OCI-LY7 (cell line): Measurements from ENCODE around the gene EXOG. TPM values are rescaled to one million over a fixed set of nuclear protein-coding genes. Genes with fewer than 3 reads are reported as not detected.

ENCODE experiments used
- BruUV-seq: library from RNA; stranded (reverse); fragments of 400-500 nt; replicated peaks from 2 replicates; lab custom pipeline; 2021; lab: Mats Ljungman, UMichigan
- CTCF ChIA-PET: fragments of 300-600 bp; sonication (Branson Sonifier 250); formaldehyde crosslinking; loops from one replicate; lab custom pipeline; 2022; ENCODE audit warnings: antibody characterized with exemption; ENCODE audit not compliant: unreplicated experiment; lab: Charles Lee
- POLR2A ChIA-PET: fragments of 300-600 bp; sonication (Branson Sonifier 250); formaldehyde crosslinking; loops from one replicate; lab custom pipeline; 2022; ENCODE audit warnings: antibody characterized with exemption; lab: Charles Lee
- DNase-seq: peaks from one replicate; pipeline ENCODE4 v3.0.0-alpha.2; 2015; ENCODE audit warnings: low spot score
- H2AFZ ChIP-seq: fragments of 200-600 bp; sonication (generic), shearing (Covaris generic); 2 replicates; pipeline ENCODE4 v1.6.1; 2014; ENCODE audit warnings: mild to moderate bottlenecking, antibody characterized with exemption, low read length, moderate library complexity
- H3K27ac ChIP-seq: fragments of 200-600 bp; sonication (generic); 2 replicates; pipeline ENCODE4 v1.5.1; 2014; ENCODE audit warnings: mixed run types, low read depth, mild to moderate bottlenecking, moderate library complexity, low read length, inconsistent platforms; ENCODE audit not compliant: poor library complexity, severe bottlenecking
- H3K36me3 ChIP-seq: fragments of 200-600 bp; sonication (generic); 2 replicates; pipeline ENCODE4 v1.6.1; 2014; ENCODE audit warnings: mild to moderate bottlenecking, antibody characterized with exemption, low read length, moderate library complexity, mixed read lengths; ENCODE audit not compliant: insufficient read depth
- H3K4me1 ChIP-seq: fragments of 200-600 bp; sonication (generic); 2 replicates; pipeline ENCODE4 v1.5.1; 2014; ENCODE audit warnings: mild to moderate bottlenecking, low read length; ENCODE audit not compliant: insufficient read depth, poor library complexity, severe bottlenecking
- H3K4me2 ChIP-seq: fragments of 200-600 bp; sonication (generic); 2 replicates; pipeline ENCODE4 v1.6.1; 2014; ENCODE audit warnings: mild to moderate bottlenecking, low read length
- H3K4me3 ChIP-seq: fragments of 200-600 bp; sonication (generic); 2 replicates; pipeline ENCODE4 v1.5.1; 2014; ENCODE audit warnings: mild to moderate bottlenecking, low read depth, low read length; ENCODE audit not compliant: poor library complexity, severe bottlenecking
- H3K79me2 ChIP-seq: fragments of 200-600 bp; sonication (generic); 2 replicates; pipeline ENCODE4 v1.6.1; 2016; ENCODE audit warnings: low read depth, mild to moderate bottlenecking, low read length, moderate library complexity, mixed read lengths; ENCODE audit not compliant: insufficient read depth
- H3K9me2 ChIP-seq: fragments of 200-600 bp; sonication (generic); 2 replicates; pipeline ENCODE4 v1.6.1; 2016; ENCODE audit warnings: mild to moderate bottlenecking, low read length, mixed read lengths; ENCODE audit not compliant: insufficient read depth
- H3K9me3 ChIP-seq: fragments of 200-600 bp; sonication (generic); 2 replicates; pipeline ENCODE4 v1.6.1; 2014; ENCODE audit warnings: mild to moderate bottlenecking, mixed run types, low read length, mixed read lengths
- H4K20me1 ChIP-seq: fragments of 200-600 bp; sonication (generic); 2 replicates; pipeline ENCODE4 v1.6.1; 2014; ENCODE audit warnings: mild to moderate bottlenecking, antibody characterized with exemption, low read length, moderate library complexity, mixed read lengths; ENCODE audit not compliant: insufficient read depth
- CTCF ChIP-seq: fragments of 200-600 bp; sonication (generic); conservative IDR thresholded peaks from 2 replicates; pipeline ENCODE4 v1.5.1; 2014; ENCODE audit warnings: mild to moderate bottlenecking, antibody characterized with exemption, low read length, moderate library complexity, mixed read lengths
- EZH2phosphoT487 ChIP-seq: fragments of 200-600 bp; sonication (generic); IDR thresholded peaks from 2 replicates; pipeline ENCODE4 v1.6.1; 2018; ENCODE audit warnings: low read depth, borderline replicate concordance, mild to moderate bottlenecking, mixed run types, antibody characterized with exemption, low read length, moderate library complexity, mixed read lengths
- intact Hi-C: fragments of 100-400 bp; cut with micrococcal nuclease; formaldehyde crosslinking; loops from one replicate; pipeline ENCODE4 v1.10.0; 2022; ENCODE audit not compliant: unreplicated experiment
- total RNA-seq, 2 experiments: library from RNA; depleted of rRNA in 1 of 2; stranded (reverse); fragments of >200 nt in 1 of 2; shearing (Covaris generic) in 1 of 2; gene quantifications; 2 replicates each; pipeline ENCODE4 v1.2.3, GENCODE V29; 2014 to 2022

EXOG gene
- total RNA-seq, 2 experiments from 2014 or later = 30.7 to 41.2 TPM

DNA sequence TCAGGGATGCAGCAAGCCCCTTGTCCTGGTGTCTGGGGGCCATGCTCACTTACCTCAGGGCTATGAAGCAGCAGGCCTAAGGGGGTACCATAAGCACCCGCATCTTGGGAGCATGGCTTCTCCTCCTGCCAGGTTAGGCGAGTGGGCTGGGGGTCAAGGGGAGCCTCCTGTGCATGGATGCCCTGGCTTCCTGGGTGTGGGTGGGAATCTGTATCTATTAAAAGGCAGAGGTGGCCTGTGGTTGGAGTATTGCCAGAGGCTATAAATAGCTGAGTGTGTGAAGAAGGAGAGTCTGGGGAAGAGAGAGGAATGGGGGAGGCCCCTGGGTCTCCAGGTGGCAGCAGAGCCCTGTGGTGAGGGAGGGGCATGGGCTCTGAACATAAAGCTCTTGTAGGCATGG lies 22.9 kb upstream of the EXOG start:
- CTCF ChIA-PET = no interaction called here
- DNase-seq = no peak

GRCh38 chr3:38474928-38475605 lies 21.1 kb upstream of the EXOG start:
- H3K79me2 ChIP-seq = no peaks in the 10 kb centered on the region
- intact Hi-C loops = no loop called here
- DNase-seq = no peak

More for the DNA sequence above, 22.9 kb upstream of the EXOG start:
- Histone ChIP-seq H3K27ac (no peak overlapping the region), H3K4me1 (no peaks in the 10 kb centered on the region), H3K36me3 (no peaks in the 10 kb centered on the region), H2AFZ (no peak overlapping the region), H3K4me2 (no peak overlapping the region), H3K4me3 (no peak overlapping the region), H4K20me1 (peaks cover 3% of the 10 kb centered on the region; the same call in 1 of the 2 replicates), H3K9me2 (no peaks in the 10 kb centered on the region), H3K79me2 (no peaks in the 10 kb centered on the region), H3K9me3 (peaks cover 24% of the 10 kb centered on the region; the same call in 1 of the 2 replicates)
- TF ChIP-seq CTCF = no peak
- no peak for TF ChIP-seq EZH2phosphoT487
- intact Hi-C loops = no loop called here
- POLR2A ChIA-PET = no interaction called here
- BruUV-seq = no TSS peak

More at GRCh38 chr3:38474928-38475605, 21.1 kb upstream of the EXOG start:
- BruUV-seq = no TSS peak
- Histone ChIP-seq H3K9me2 (no peaks in the 10 kb centered on the region), H3K4me1 (no peaks in the 10 kb centered on the region), H3K4me2 (no peak overlapping the region), H3K4me3 (no peak overlapping the region), H3K9me3 (peaks cover 8% of the 10 kb centered on the region; the same call in 1 of the 2 replicates), H3K36me3 (no peaks in the 10 kb centered on the region; the same call in 1 of the 2 replicates), H2AFZ (no peak overlapping the region), H3K27ac (no peak overlapping the region), H4K20me1 (peaks cover 3% of the 10 kb centered on the region; the same call in 1 of the 2 replicates)
- POLR2A ChIA-PET = no interaction called here
- CTCF ChIA-PET = no interaction called here
- TF ChIP-seq CTCF (no peak), EZH2phosphoT487 (no peak)
